K562 (cell line): ENCODE measurements around the gene UTP25. TPM values are rescaled to one million over a fixed set of nuclear protein-coding genes. Genes with fewer than 3 reads are reported as not detected.

Source experiments
- ASH1L ChIP-seq: fragments of 450-650 bp; IDR thresholded peaks from 2 replicates; pipeline ENCODE4 v1.6.1; 2018; ENCODE audit warnings: borderline replicate concordance, mild to moderate bottlenecking, low read depth; ENCODE audit not compliant: partially characterized antibody
- CBX2 ChIP-seq: fragments of 200-600 bp; sonication (generic); IDR thresholded peaks from one replicate; pipeline ENCODE4 v1.6.1; 2012; ENCODE audit warnings: mild to moderate bottlenecking, low read length, inconsistent platforms; ENCODE audit not compliant: insufficient read depth, poor library complexity, severe bottlenecking
- EP400 ChIP-seq: fragments of 450-650 bp; IDR thresholded peaks from 2 replicates; pipeline ENCODE4 v1.6.1; 2017; ENCODE audit warnings: antibody characterized with exemption, mild to moderate bottlenecking, moderate library complexity
- NBN ChIP-seq: fragments of 450-650 bp; IDR thresholded peaks from 2 replicates; pipeline ENCODE4 v1.6.1; 2016; ENCODE audit warnings: low read depth, mild to moderate bottlenecking
- SOX6 ChIP-seq: fragments of 450-650 bp; IDR thresholded peaks from 2 replicates; pipeline ENCODE4 v1.6.1; 2014; ENCODE audit warnings: mild to moderate bottlenecking
- ZNF274 ChIP-seq: IDR thresholded peaks from 2 replicates; pipeline ENCODE4 v1.6.1; 2011; ENCODE audit warnings: low read depth, mild to moderate bottlenecking, low read length, moderate library complexity, borderline replicate concordance
- ZNF764 ChIP-seq: fragments of 250-450 bp; sonication (Bioruptor Pico); IDR thresholded peaks from 2 replicates; pipeline ENCODE4 v1.4.0; 2020; ENCODE audit warnings: low read depth, mild to moderate bottlenecking, moderate library complexity
- ZZZ3 ChIP-seq: fragments of 450-650 bp; IDR thresholded peaks from 2 replicates; pipeline ENCODE4 v1.6.1; 2016; ENCODE audit warnings: antibody characterized with exemption, mild to moderate bottlenecking, moderate library complexity
- polyA plus RNA-seq, 8 experiments: library from polyadenylated mRNA; depleted of rRNA in 4 of 8; stranded (reverse) in 5 of 8; unstranded in 3 of 8; fragments of >200 nt; fragmentation: Nextera tagmentation in 2 of 8; fragmentation: Illumina TruSeq in 1 of 8; extraction: Ambion mirVana in 2 of 8; extraction: Trizol in 1 of 8; gene quantifications; 2 replicates each; pipeline versions ENCODE4 v1.2.1 to v1.2.3, GENCODE V29; 2011 to 2014; ENCODE audit warnings: inconsistent platforms in 1 of 8, missing spikeins in 1 of 8
- total RNA-seq, 7 experiments: library from RNA; depleted of rRNA in 6 of 7; stranded (reverse); fragments of >200 nt in 6 of 7; fragmentation: Illumina TruSeq in 2 of 7; extraction: Trizol in 2 of 7; gene quantifications; 2 replicates each; pipeline versions ENCODE4 v1.2.1 to v1.2.3, GENCODE V29; 2011 to 2021; ENCODE audit warnings: low replicate concordance in 1 of 7
- TF ChIP-seq, protein P1 (sequence below): fragments of 200-800 bp; sonication (Bioruptor generic); IDR thresholded peaks from 2 replicates; pipeline ENCODE4 v1.6.1; 2016; ENCODE audit warnings: missing genetic modification characterization, missing compliant biosample characterization
- TF ChIP-seq, protein P2 (sequence below): fragments of 250-450 bp; sonication (Bioruptor Pico); IDR thresholded peaks from 2 replicates; pipeline ENCODE4 v1.4.0; 2020
- TF ChIP-seq, protein P3 (sequence below): fragments of 250-450 bp; sonication (Bioruptor Pico); IDR thresholded peaks from 2 replicates; pipeline ENCODE4 v1.4.0; 2020; ENCODE audit warnings: mild to moderate bottlenecking
- TF ChIP-seq, protein P4 (sequence below): fragments of 450-650 bp; conservative IDR thresholded peaks from 2 replicates; pipeline ENCODE4 v1.6.1; 2016; ENCODE audit warnings: missing genetic modification characterization, low read depth, mild to moderate bottlenecking, missing compliant biosample characterization, moderate library complexity
- TF ChIP-seq, protein P5 (sequence below): sonication (generic); formaldehyde crosslinking; IDR thresholded peaks from 2 replicates; pipeline ENCODE4 v1.8.0; 2022; ENCODE audit warnings: mild to moderate bottlenecking, low read depth, missing genetic modification reagents

Gene UTP25
- total and polyA plus RNA-seq, 9 of the 15 experiments (the other 6 are each of a cell fraction or from before 2014, with no cell fraction given): 5.7 to 17.6 (median 12.0) TPM

DNA sequence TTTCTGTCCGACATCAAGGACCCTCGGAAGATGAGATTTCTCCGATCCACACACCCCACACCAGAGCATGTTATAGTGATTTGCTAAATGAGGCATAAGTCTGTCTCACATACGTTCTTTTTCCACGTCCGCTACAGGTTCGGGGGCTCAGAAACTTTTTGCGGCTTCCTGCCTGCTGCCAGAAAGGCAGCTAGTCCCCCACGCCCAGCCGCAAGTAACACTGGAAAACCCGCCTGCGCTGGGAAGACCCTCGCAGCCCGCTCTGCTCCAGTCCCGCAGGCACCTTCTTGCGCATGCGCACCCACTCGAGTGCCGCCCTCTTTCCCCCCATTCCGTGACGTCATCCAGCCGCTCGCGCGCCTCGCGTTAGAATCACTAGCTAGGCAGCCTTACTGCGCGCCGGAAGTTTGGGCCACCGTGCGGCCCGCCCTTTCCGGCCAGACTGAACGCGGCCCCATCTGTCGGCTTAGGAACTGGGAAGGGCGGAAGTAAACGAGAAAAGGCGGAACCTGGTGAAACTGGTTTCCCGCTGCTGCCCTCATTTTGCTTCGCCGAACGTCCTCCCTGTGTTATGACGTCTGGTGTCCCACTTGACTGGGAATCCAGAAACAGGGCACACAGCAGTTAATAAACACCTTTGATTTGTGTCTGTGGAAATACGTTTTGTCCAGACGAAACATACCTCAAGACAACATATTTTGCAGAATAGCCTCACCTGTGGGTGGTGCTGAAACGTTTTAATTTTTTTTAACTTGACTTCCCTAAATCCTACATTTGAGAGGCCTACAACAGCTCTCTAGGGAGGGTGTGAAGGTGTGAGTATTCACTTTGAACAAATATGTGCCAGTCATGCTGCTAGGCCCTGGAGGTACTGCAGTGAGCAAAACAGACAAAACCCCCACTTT, 43.3 kb upstream of the UTP25 start, which contains the start of gene C1orf74 (continued):
- peak; percentile 99 for TF ChIP-seq NBN
- TF ChIP-seq, protein P1, sequence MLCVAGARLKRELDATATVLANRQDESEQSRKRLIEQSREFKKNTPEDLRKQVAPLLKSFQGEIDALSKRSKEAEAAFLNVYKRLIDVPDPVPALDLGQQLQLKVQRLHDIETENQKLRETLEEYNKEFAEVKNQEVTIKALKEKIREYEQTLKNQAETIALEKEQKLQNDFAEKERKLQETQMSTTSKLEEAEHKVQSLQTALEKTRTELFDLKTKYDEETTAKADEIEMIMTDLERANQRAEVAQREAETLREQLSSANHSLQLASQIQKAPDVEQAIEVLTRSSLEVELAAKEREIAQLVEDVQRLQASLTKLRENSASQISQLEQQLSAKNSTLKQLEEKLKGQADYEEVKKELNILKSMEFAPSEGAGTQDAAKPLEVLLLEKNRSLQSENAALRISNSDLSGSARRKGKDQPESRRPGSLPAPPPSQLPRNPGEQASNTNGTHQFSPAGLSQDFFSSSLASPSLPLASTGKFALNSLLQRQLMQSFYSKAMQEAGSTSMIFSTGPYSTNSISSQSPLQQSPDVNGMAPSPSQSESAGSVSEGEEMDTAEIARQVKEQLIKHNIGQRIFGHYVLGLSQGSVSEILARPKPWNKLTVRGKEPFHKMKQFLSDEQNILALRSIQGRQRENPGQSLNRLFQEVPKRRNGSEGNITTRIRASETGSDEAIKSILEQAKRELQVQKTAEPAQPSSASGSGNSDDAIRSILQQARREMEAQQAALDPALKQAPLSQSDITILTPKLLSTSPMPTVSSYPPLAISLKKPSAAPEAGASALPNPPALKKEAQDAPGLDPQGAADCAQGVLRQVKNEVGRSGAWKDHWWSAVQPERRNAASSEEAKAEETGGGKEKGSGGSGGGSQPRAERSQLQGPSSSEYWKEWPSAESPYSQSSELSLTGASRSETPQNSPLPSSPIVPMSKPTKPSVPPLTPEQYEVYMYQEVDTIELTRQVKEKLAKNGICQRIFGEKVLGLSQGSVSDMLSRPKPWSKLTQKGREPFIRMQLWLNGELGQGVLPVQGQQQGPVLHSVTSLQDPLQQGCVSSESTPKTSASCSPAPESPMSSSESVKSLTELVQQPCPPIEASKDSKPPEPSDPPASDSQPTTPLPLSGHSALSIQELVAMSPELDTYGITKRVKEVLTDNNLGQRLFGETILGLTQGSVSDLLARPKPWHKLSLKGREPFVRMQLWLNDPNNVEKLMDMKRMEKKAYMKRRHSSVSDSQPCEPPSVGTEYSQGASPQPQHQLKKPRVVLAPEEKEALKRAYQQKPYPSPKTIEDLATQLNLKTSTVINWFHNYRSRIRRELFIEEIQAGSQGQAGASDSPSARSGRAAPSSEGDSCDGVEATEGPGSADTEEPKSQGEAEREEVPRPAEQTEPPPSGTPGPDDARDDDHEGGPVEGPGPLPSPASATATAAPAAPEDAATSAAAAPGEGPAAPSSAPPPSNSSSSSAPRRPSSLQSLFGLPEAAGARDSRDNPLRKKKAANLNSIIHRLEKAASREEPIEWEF (CRISPR knock-in tag): peak; percentile 89
- no peak for TF ChIP-seq ZNF274
- no peak for TF ChIP-seq ZNF764 (CRISPR knock-in tag)
- peak; percentile 61 for TF ChIP-seq SOX6
- TF ChIP-seq, protein P2, sequence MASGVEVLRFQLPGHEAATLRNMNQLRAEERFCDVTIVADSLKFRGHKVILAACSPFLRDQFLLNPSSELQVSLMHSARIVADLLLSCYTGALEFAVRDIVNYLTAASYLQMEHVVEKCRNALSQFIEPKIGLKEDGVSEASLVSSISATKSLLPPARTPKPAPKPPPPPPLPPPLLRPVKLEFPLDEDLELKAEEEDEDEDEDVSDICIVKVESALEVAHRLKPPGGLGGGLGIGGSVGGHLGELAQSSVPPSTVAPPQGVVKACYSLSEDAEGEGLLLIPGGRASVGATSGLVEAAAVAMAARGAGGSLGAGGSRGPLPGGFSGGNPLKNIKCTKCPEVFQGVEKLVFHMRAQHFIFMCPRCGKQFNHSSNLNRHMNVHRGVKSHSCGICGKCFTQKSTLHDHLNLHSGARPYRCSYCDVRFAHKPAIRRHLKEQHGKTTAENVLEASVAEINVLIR (CRISPR knock-in tag): peak; percentile 98
- TF ChIP-seq, protein P3, sequence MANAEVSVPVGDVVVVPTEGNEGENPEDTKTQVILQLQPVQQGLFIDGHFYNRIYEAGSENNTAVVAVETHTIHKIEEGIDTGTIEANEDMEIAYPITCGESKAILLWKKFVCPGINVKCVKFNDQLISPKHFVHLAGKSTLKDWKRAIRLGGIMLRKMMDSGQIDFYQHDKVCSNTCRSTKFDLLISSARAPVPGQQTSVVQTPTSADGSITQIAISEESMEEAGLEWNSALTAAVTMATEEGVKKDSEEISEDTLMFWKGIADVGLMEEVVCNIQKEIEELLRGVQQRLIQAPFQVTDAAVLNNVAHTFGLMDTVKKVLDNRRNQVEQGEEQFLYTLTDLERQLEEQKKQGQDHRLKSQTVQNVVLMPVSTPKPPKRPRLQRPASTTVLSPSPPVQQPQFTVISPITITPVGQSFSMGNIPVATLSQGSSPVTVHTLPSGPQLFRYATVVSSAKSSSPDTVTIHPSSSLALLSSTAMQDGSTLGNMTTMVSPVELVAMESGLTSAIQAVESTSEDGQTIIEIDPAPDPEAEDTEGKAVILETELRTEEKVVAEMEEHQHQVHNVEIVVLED (CRISPR knock-in tag): peak; percentile 58; the same call in 1 of the 2 replicates
- TF ChIP-seq EP400: peak; percentile 85
- TF ChIP-seq, protein P4, sequence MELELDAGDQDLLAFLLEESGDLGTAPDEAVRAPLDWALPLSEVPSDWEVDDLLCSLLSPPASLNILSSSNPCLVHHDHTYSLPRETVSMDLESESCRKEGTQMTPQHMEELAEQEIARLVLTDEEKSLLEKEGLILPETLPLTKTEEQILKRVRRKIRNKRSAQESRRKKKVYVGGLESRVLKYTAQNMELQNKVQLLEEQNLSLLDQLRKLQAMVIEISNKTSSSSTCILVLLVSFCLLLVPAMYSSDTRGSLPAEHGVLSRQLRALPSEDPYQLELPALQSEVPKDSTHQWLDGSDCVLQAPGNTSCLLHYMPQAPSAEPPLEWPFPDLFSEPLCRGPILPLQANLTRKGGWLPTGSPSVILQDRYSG (tag): peak; percentile 96; the same call in 1 of the 2 replicates
- no peak for TF ChIP-seq CBX2
- TF ChIP-seq, protein P5, sequence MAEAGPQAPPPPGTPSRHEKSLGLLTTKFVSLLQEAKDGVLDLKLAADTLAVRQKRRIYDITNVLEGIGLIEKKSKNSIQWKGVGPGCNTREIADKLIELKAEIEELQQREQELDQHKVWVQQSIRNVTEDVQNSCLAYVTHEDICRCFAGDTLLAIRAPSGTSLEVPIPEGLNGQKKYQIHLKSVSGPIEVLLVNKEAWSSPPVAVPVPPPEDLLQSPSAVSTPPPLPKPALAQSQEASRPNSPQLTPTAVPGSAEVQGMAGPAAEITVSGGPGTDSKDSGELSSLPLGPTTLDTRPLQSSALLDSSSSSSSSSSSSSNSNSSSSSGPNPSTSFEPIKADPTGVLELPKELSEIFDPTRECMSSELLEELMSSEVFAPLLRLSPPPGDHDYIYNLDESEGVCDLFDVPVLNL (CRISPR knock-in tag): no peak
- TF ChIP-seq ZZZ3: 0 out of 2 replicates have a peak, but pooled peaks have one; percentile 44
- TF ChIP-seq ASH1L: peak; percentile 66
